Measurements from ENCODE around the gene ERCC6. TPM values are rescaled to one million over a fixed set of nuclear protein-coding genes. Genes with fewer than 3 reads are reported as not detected.

The ERCC6 gene
- total RNA-seq, 1 experiment from 2014 or later = 64.4 TPM

GRCh38 chr10:49572594-49573114, 33.7 kb upstream of the ERCC6 start:
- no TSS peak for BruUV-seq (replicated peaks)

GRCh38 chr10:49571388-49571787, 32.5 kb upstream of the ERCC6 start:
- Mint-ChIP-seq H3K4me3 (ENCODE audit: unreplicated experiment) (no peak overlapping the region), H3K36me3 (ENCODE audit: insufficient read depth, unreplicated experiment) (no peaks in the 10 kb centered on the region), H3K27me3 (ENCODE audit: insufficient read depth, unreplicated experiment) (no peaks in the 10 kb centered on the region), H3K9me3 (ENCODE audit: unreplicated experiment) (no peaks in the 10 kb centered on the region), H3K27ac (ENCODE audit: low read depth, unreplicated experiment) (no peak overlapping the region), H3K4me1 (ENCODE audit: insufficient read depth, unreplicated experiment) (peaks cover 56% of the 10 kb centered on the region)
- intact Hi-C loops (cut with micrococcal nuclease) = no loop called here
- BruUV-seq (replicated peaks) = no TSS peak
- DNase-seq (ENCODE audit: unreplicated experiment) = no peak
- ChIA-PET POLR2A (interaction anchor here (0.7 to 12.5 kb wide), 2 partner anchors 18 to 30 kb away, joined by 3 to 205 read pairs; no protein-coding TSS in a partner anchor), CTCF (interaction anchor here (1.5 kb wide), 1 partner anchor 21 kb away, joined by 8 read pairs; no protein-coding TSS in a partner anchor)
- TF ChIP-seq CTCF (IDR thresholded peaks at IDR 0.05; ENCODE audit: unreplicated experiment) = no peak

More at GRCh38 chr10:49572594-49573114, 33.7 kb upstream of the ERCC6 start:
- H3K36me3 Mint-ChIP-seq (ENCODE audit: insufficient read depth, unreplicated experiment) = no peaks in the 10 kb centered on the region
- DNase-seq (ENCODE audit: unreplicated experiment) = no peak
- POLR2A ChIA-PET = interaction anchor here (12.5 kb wide), 1 partner anchor 19 kb away, joined by 205 read pairs; no protein-coding TSS in a partner anchor
- no peaks in the 10 kb centered on the region for H3K27me3 Mint-ChIP-seq (ENCODE audit: insufficient read depth, unreplicated experiment)
- H3K27ac Mint-ChIP-seq (ENCODE audit: low read depth, unreplicated experiment) = peak overlapping the region; percentile 32
- no peak overlapping the region for H3K4me3 Mint-ChIP-seq (ENCODE audit: unreplicated experiment)
- H3K4me1 Mint-ChIP-seq (ENCODE audit: insufficient read depth, unreplicated experiment) = peaks cover 53% of the 10 kb centered on the region
- TF ChIP-seq CTCF (IDR thresholded peaks at IDR 0.05; ENCODE audit: unreplicated experiment) = no peak
- no peaks in the 10 kb centered on the region for H3K9me3 Mint-ChIP-seq (ENCODE audit: unreplicated experiment)
- CTCF ChIA-PET = interaction anchor here (1.5 kb wide), 1 partner anchor 20 kb away, joined by 8 read pairs; no protein-coding TSS in a partner anchor
- intact Hi-C loops (cut with micrococcal nuclease) = no loop called here

- Mint-ChIP-seq H3K4me3 (ENCODE audit: unreplicated experiment) (peak overlapping the region; percentile 65), H3K4me1 (ENCODE audit: insufficient read depth, unreplicated experiment) (peaks cover 57% of the 10 kb centered on the region), H3K9me3 (ENCODE audit: unreplicated experiment) (no peaks in the 10 kb centered on the region), H3K27me3 (ENCODE audit: insufficient read depth, unreplicated experiment) (no peaks in the 10 kb centered on the region), H3K36me3 (ENCODE audit: insufficient read depth, unreplicated experiment) (no peaks in the 10 kb centered on the region), H3K27ac (ENCODE audit: low read depth, unreplicated experiment) (peak overlapping the region; percentile 88)
- POLR2A ChIA-PET = interaction anchor here (0.9 to 12.5 kb wide), 16 partner anchors 8 to 1053 kb away, joined by 3 to 205 read pairs (median 4); partner anchors contain the start of gene ERCC6
- no TSS peak for BruUV-seq (replicated peaks)
- intact Hi-C loops (cut with micrococcal nuclease) = loop anchor here (2.0 kb wide), 1 partner anchor 16 kb away; no protein-coding TSS in a partner anchor
- TF ChIP-seq CTCF (IDR thresholded peaks at IDR 0.05; ENCODE audit: unreplicated experiment) = no peak
- peak; percentile 55 for DNase-seq (ENCODE audit: unreplicated experiment)
- CTCF ChIA-PET = interaction anchor here (0.6 to 6.3 kb wide), 4 partner anchors 18 to 30 kb away, joined by 4 to 52 read pairs (median 12); partner anchors contain the start of gene ERCC6
These were observed 30.2 kb upstream of the ERCC6 start for GRCh38 chr10:49569031-49569631.

- H3K36me3 Mint-ChIP-seq (ENCODE audit: insufficient read depth, unreplicated experiment) = no peaks in the 10 kb centered on the region
- H3K4me1 Mint-ChIP-seq (ENCODE audit: insufficient read depth, unreplicated experiment) = peaks cover 56% of the 10 kb centered on the region
- DNase-seq (ENCODE audit: unreplicated experiment) = peak; percentile 29
- POLR2A ChIA-PET = interaction anchor here (0.6 to 12.5 kb wide), 16 partner anchors 9 to 1167 kb away, joined by 3 to 205 read pairs (median 5); partner anchors contain the start of gene ERCC6
- no peak for TF ChIP-seq CTCF (IDR thresholded peaks at IDR 0.05; ENCODE audit: unreplicated experiment)
- intact Hi-C loops (cut with micrococcal nuclease) = loop anchor here (2.0 kb wide), 1 partner anchor 15 kb away; no protein-coding TSS in a partner anchor
- H3K27ac Mint-ChIP-seq (ENCODE audit: low read depth, unreplicated experiment) = peak overlapping the region; percentile 88
- H3K9me3 Mint-ChIP-seq (ENCODE audit: unreplicated experiment) = no peaks in the 10 kb centered on the region
- no peaks in the 10 kb centered on the region for H3K27me3 Mint-ChIP-seq (ENCODE audit: insufficient read depth, unreplicated experiment)
- H3K4me3 Mint-ChIP-seq (ENCODE audit: unreplicated experiment) = peak overlapping the region; percentile 65
- CTCF ChIA-PET = interaction anchor here (0.5 to 6.3 kb wide), 3 partner anchors 17 to 359 kb away, joined by 5 to 52 read pairs (median 20); no protein-coding TSS in a partner anchor
- BruUV-seq (replicated peaks) = no TSS peak
These were observed 29.3 kb upstream of the ERCC6 start for GRCh38 chr10:49568235-49568634.
